LHCN-M2 (cell line): ENCODE data around the gene ZNF865. TPM values are rescaled to one million over a fixed set of nuclear protein-coding genes. Genes with fewer than 3 reads are reported as not detected.
"Not testable (repeated sequence)": the region's sequence is repeated elsewhere in the genome, so short reads cannot be mapped to it uniquely, and the experiment has no call there.

Source experiments
- DNase-seq: peaks from one replicate; pipeline ENCODE4 v3.0.0-alpha.2; 2012; ENCODE audit warnings: low read depth
- polyA plus RNA-seq: library from polyadenylated mRNA; unstranded; fragments of >200 nt; gene quantifications from one replicate; pipeline ENCODE4 v1.2.1, GENCODE V29; 2012; ENCODE audit warnings: missing spikeins
- total RNA-seq: library from RNA; depleted of rRNA; stranded (reverse); fragments of >200 nt; gene quantifications from 2 replicates; pipeline ENCODE4 v1.2.3, GENCODE V29; 2014; rRNA removed

ZNF865 gene
- 2.2 and 3.0 TPM in 2 replicates for total RNA-seq
- polyA plus RNA-seq: 7.3 TPM

DNA sequence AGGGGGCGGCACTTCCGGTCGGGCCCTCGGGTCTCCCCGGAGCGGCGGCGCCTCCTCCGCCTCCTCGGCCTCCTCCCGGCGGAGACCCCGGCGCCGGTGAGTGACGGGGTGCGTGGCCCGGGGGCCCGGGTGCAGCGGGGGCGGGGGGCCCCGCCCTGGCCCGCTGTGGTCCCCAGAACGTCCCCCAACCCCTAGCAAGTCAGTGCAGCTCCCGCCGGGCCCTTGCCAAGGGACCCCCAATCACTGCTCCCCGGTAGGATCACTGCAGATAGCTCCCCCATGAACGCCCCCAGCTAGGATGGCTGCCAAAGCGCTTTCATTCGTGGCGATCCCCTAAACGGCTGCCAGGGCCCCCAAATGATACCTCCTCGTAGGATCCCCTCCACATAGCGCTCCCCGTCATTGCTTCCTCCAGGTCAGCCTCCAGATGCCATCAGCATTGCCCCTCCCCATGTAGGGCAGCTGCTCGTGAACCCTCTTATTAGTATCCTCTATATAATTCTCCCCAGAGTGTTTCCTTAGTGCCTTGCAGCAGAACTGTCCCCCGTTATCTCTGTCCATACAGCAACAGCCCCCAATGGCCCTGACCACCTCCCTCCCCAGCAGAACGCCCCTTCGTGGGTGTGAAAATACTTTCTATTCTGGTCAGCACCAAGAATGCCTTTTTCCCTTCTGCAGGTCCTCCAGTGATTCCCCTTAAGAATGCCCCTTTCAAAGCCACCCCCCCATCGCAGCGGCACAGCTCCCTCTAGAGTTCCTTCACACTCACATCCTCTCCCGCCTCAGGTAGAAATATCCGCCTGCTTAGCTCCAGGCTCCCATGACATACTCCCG, at the start of gene ZNF865:
ZNF865 (plus strand) TSS at position 11 of the 834 bp plus-strand sequence. CDS start 7,972 bp downstream, outside the sequence.
- DNase-seq: peak; percentile 74

DNA sequence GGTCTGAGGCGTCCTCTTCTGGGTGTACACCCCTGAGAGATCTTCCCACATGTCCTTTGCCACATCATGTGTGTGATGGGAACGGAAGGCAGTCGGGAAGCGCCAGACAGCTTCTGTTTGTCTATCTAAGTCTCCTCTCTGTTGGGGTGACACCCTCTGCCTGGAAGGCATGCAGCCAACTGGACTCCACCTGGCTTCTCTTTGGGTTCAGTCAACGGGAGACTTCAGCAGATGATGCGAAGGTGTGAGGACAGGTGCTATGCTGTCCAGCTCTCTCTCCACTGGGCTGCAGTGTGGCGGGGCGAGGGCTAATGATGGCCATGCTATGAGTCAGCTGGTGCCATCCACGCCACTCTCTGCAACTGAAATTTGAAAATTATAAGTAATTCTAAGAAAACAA, 45.8 kb upstream of the ZNF865 start:
- DNase-seq: no peak

DNA sequence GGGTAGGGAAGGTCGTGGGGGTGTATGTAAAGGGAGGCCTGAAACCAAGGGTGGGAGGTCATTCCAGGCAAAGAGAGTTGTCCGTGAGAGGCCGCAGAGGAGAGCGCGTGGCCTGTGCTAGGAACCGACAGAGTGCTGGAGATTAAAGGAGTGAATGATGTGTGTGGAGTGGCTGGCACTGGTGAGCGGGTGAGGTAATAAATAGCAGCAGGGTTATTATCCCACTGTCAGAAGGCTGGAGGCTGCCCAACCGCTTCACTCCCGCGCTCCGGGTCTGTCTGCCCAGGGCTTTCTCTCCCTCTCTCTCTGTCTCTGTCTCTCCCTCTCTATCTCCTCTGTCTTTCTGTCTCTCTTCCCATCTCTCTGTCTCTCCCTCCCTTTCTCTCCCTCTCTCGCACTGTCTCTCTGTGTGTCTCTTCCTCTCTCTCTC, 42.2 kb upstream of the ZNF865 start:
- no peak for DNase-seq

DNA sequence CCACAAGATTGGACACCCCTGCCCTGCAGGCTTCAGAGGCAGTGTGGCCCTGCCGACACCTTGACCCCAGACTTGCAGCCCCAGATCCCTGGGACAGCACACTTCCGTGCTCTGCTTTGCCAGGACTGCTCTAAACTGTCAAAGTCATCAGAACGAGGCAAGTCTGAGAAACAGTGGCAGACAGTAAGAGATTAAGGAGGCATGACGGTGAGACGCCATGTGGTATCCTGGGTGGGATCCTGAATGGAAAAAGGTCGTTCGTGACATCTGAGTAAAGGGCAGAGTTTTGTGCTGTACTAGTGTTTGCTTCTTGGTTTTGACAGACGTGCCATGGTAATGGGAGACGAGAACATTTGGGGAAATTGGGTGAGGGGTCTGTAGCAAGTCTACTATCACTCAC, 38.6 kb upstream of the ZNF865 start:
- DNase-seq: no peak

DNA sequence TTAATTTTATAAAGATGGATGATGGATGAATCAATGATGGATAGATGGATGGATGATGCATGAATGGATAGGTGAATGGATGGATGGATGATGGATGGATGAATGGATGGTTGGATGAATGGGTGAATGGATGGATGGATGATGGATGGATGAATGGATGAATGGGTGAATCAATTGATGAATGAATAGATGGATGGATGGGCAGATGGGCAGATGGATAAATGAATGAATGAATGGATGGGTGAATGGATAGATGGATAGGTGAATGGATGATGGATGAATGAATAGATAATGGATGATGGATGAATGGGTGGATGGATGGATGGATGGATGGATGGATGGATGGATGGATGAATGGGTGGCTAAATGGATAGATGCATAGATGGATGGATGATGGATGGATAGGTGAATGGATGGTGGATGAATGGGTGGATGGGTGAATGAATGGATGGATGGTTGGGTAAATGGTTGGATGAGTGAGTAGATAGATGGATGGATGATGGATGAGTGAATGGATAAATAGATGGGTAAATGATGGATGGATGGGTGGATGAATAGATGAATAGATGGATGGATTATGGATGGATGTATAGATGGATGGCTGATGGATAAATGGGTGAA, 37.6 kb upstream of the ZNF865 start:
- DNase-seq: no peak

DNA sequence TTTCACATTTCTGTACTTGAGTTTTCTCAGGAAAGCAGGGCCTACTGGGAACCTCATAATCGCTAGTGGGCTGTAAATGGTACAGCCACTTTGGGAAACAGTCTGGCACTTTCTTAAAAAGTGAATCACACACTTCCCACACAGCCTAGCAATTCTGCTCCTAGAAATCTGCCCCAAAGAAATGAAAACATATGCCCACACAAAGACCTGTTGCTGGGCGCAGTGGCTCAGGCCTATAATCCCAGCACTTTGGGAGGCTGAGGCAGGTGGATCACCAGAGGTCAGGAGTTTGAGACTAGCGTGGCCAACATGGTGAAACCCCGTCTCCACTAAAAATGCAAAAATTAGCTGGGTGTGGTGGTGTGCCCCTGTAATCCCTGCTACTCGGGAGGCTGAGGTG, 36.0 kb upstream of the ZNF865 start:
- not testable (repeated sequence) for DNase-seq

DNA sequence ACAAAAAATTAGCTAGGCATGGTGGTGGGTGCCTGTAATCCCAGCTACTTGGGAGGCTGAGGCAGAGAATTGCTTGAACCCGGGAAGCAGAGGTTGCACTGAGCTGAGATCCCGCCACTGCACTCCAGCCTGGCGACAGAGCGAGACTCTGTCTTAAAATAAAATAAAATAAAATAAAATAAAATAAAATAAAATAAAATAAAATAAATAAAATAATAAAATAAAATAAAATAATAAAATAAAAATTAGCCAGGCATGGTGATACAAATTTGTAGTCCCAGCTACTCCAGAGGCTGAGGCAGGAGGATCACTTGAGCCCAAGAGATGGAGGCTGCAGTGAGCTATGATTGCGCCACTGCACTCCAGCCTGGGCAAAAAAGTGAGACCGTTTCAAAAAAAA, 31.5 kb upstream of the ZNF865 start:
- not testable (repeated sequence) for DNase-seq

DNA sequence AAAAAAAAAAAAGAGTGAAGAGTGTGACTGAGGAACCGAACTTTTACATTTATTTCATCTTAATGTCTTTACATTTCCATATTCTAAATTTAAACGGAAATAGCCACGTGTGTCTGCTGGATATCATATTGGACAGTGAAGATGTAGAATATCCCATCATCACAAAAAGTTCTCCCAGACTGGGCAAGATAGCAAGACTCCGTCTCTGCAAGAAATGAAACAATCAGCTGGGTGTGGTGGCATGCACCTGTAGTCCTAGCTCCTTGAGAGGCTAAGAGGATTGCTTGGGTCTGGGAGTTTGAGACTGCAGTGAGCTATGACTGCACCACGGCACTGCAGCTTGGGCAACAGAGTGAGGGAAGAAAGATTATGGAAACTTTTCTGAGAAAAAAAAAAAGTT, 28.7 kb upstream of the ZNF865 start:
- DNase-seq: no peak

DNA sequence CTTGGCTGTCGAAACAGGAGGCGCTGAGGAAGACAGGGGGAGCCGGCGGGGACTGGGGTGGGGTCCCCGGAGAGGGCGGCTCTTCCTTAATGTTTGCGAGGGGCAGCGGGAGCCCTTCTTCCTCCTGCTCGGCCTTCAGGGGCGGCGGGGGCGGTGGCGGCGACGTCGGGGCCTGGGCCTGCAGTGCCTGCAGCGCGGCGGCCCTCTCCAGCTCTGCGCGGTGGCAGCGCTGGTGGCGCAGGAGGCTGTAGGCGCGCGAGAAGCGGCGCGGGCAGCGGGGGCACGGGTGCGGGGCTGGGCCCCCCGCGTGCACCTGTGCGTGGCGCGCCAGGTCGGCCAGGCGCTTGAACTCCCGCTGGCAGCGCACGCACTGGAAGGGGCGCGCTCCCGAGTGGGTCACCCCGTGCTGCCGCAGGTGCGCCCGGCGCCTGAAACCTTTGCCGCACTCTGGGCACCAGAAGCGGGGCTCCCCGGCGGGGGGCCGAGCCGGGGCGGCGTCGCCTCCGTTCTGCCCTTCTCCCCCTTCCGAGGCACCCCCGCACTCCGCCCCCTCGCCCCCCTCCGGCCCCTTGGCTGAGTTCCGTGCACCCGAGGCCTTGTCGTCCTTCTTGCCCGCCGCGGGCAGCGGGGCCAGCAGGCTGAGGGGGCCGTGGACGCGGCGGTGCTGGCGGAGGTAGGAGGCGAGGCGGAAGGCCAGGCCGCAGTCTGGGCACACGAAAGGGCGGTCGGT, 27.3 kb upstream of the ZNF865 start:
- DNase-seq: no peak

DNA sequence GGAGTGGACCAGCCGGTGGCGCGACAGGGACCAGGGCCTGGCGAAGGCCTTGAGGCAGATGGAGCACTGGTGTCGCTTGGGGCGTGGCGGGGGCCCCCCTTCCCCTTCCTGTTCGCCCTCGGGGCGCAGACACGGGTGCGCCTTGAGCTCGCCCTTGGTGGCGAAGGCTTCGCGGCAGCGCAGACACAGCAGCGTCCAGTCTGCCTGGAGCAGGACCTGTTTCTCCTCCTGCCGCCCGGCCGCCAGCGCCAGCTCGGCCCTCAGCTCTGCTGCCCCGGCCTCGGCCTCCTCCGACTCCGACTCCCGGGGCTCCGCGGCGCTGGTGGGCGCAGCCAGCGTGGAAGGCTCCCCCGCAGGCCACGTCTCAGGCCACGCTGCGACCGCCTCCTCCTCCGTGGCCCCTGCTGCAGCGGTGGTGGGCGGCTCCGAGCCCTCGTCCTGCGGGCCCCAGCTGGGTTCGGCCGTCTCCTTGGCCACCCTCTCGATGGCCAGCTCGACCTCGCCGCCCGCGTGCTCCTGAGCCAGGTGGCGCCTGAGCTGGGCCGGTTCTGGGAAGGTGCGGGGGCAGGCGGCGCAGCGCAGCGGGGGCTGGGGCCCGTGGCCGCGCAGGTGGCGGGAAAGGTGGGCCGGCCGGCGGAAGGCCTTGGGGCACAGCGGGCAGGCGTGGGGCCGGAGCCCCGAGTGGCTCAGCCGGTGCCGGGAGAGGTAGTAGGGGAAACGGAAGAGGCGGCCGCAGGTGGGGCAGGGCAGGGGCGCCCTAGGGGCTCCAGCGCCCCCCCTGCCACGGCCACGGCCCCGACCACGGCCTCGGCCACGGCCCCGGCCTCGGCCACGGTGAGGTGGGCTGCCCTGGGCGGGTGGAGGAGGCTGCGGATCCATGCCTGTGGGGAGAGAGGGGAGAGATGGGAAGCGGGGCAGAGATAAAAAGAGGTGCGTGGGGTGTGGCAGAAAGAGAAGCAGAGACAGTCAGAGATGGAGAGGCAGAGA, 26.4 kb upstream of the ZNF865 start:
- DNase-seq: no peak

DNA sequence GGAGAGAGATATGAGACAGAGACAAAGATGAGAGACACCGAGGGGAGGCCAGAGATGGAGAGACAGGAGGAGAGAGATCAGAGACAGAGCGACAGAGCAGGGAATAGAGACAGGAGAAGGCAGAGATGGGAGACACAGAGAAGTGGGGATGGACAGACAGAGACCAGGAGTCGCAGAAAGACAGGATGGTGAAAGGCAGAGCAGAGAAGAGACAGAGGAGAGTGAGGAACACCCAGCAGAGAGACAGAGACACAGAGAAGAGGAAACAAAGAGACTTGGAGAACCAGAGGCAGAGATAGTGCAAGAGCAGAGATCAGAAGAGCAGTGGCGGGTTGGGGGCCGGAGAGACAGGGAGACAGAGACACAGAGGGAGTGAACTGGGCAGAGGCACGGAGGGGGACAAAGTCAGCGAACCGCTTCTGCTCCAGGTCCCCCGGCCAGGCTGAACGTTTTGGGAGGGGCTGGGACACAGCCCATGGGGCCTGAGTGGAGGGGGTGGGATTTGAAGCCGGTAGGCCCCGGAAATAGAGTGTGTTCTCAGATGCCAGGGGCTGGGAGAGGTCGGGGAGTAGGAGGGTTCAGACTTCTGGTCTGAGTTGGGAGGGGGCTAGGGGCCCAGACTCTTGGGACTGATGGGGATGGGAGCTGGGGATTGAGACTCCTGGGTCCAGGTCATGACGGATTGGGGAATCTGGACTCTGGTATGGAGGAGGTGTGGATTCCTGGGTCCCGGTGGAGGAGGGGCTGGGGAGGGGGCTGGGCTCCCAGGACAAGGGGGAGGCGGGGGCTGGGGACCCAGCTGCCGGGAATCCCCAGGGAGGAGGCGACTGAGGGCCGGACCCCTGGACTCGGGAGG, 25.5 kb upstream of the ZNF865 start:
- no peak for DNase-seq

DNA sequence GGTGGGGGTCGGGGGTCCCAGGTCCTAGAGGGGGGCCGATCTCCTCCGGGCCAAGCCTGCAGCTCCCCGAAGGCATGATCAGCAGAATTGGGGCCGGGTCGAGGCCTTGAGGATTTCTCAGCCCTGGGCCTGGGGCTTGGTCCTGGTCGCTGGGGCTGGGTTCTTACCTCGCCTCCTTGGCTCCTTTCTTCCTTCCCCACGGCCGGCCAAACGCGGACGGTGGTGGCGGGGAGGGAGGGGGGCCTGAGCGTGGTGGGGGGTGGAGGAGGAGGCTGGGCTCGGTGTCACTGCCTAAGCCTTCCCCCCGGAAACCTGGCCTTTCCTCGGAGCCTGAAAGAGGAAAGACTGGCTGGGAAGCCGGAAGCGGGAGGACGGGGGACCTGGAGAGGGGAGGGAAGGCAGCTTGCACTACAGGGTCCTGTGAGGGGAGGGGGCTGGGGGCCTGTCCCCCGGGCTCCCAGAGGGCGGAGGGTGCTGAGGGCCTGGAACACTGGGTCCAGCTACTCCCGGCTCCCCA, 24.8 kb upstream of the ZNF865 start, which contains the start of gene ZNF579:
ZNF579 (minus strand) TSS at position 221 of the 517 bp plus-strand sequence. CDS start 1,209 bp downstream, outside the sequence.
- DNase-seq: peak; percentile 85

DNA sequence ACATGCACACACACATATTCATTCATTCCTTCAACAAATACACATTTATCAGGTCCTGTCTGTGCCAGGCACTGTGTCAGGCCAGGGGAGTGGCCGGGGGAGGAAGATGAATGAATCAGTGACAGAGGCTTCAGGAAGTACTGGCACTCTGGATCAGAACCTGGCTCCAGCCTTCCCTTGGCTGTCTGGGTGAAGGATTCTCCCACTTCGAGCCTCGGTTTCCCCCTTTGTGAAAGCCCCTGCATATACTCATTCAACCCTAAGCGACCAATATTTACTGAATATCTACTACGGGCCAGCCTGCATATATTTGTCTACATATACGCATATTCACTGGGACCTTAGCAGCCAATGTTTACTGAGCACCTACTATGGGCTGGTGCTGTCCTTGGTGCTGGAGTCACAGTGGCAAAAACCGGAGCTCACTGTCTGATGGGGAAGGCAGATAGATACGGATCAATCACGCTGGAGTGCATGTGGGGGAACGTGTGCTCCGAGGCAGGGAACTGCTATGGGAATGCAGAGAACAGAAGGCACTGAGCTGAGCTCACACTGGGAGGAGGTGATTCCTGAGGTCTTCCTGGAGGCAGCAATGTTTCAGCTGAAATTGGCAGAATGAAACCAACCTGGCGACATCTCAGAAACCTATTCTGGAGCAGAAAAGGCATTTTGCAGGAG, 24.2 kb upstream of the ZNF865 start:
- DNase-seq: no peak

DNA sequence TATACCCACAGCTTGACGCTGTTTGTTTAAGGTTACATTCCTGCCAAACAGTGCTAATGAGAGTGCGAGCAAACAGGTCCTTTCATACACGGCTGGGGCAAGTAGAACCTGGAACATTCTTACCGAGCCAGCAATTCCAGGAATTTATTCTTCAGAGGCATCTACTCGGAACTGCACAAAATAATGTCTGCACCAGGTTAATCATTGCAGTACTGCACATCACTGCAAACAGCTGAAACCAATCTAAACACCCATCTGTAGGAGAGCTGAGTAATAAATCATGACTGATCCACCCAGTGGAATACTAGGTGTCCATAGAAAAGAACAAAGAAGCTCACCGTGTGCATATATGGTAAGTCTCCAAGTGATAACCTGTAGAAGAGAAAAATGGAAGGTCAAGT, 23.6 kb upstream of the ZNF865 start:
- no peak for DNase-seq

DNA sequence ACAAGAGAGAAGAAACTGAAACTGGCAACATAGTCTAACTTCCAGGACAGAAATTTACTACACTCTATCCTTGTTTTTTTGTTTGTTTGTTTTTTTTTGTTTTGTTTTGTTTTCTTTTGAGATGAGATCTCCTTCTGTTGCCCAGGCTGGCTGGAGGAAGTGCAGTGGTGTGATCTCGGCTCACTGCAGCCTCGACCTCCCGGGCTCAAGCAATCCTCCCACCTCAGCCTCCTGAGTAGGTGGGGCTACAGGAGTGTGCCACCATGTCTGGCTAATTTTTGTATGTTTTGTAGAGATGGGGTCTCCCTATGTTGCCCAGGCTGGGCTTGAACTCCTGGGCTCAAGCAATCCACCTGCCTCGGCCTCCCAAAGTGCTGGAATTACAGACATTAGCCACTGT, 23.2 kb upstream of the ZNF865 start:
- not testable (repeated sequence) for DNase-seq

DNA sequence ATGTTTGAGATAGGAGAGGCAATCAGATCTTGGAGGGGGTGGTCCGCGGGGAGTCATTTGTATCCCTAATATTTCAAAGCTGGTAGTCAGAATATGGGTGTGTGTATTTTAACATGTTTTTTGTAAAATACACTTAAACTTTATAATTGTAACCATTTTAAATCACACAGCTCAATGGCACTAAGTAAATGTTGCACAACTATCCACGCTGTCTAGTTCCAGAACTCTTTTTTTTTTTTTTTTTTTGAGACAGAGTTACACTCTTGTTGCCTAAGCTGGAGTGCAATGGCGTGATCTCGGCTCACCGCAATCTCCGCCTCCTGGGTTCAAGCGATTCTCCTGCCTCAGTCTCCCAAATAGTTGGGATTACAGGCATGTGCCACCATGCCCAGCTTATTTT, 21.6 kb upstream of the ZNF865 start:
- not testable (repeated sequence) for DNase-seq

DNA sequence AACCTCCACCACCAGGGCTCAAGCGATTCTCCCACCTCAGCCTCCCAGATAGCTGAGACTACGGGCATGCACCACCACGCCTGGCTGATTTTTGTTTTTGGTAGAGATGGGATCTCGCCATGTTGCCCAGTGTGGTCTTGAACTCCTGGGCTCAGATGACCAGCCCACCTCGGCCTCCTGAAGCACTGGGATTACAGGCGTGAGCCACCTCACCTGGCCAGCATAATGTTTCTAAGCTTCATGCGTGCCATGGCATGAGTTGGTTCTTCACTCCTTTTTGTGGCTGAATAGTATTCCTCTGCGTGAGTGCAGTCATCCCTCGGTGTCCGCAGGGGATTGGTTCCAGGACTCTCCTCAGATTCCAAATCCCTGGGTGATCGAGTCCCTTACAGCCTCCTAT, 20.6 kb upstream of the ZNF865 start:
- no peak for DNase-seq

DNA sequence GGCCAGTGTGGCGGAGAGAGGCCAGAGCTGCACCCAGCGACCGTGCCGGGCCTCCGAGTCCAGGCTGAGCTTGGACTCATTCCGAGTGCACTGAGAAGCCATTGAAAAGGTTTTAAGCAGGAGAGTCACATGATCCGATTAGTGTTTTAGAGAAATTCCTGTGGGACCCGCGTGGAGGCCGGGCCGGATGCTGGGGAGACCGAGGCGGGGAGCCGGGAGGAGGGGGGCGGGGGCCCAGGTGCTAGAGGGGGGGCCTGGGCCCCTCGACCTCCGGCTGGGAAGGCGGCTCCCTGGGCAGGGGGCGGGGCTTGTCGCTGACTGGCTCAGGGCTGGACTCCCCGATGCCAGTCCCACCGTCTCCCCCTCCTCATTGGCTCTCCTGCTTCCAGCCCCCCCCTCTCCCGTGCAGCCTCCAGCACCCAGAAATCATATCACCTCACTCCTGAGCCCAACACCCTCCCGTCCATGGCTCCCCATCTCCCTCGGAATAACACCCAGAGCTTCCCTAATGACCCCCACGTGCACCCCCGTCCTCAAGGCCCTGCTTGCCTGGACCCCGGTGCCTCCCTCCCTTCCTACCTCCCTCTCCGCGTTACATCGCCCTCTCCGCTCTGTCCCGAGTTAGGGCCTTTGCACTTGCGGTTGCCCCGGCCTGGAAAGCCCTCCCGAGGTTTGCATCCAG, 19.6 kb upstream of the ZNF865 start:
- DNase-seq: peak; percentile 39
